Esophagus (tissue), 2 donors: ENCODE data around the gene ASCC3. TPM values are rescaled to one million over a fixed set of nuclear protein-coding genes. Genes with fewer than 3 reads are reported as not detected.
"Not testable (repeated sequence)": the region's sequence is repeated elsewhere in the genome, so short reads cannot be mapped to it uniquely, and the experiment has no call there.

Source experiments
- H3K27ac ChIP-seq, 2 donors: one replicate each; pipeline ENCODE4 v1.5.1; 2013; ENCODE audit warnings: low read depth in 2 of 2, mild to moderate bottlenecking in 2 of 2, inconsistent platforms in 1 of 2, low read length in 1 of 2, moderate library complexity in 1 of 2
- H3K27me3 ChIP-seq, 2 donors: one replicate each; pipeline ENCODE4 v1.6.1; 2013; ENCODE audit warnings: low read length in 2 of 2, control low read depth in 1 of 2, mild to moderate bottlenecking in 1 of 2; ENCODE audit not compliant: insufficient read depth in 2 of 2, control insufficient read depth in 1 of 2
- H3K36me3 ChIP-seq, 2 donors: one replicate each; pipeline ENCODE4 v1.6.1; 2013; ENCODE audit warnings: low read length in 1 of 2; ENCODE audit not compliant: control insufficient read depth in 2 of 2, insufficient read depth in 2 of 2
- H3K4me1 ChIP-seq, 2 donors: one replicate each; pipeline ENCODE4 v1.6.1; 2013; ENCODE audit warnings: low read length in 1 of 2; ENCODE audit not compliant: control insufficient read depth in 2 of 2, insufficient read depth in 2 of 2
- H3K4me3 ChIP-seq, 2 donors: one replicate each; pipeline ENCODE4 v1.5.1; 2013; ENCODE audit warnings: low read length in 2 of 2, mild to moderate bottlenecking in 2 of 2, low read depth in 1 of 2, moderate library complexity in 1 of 2
- H3K9me3 ChIP-seq, 2 donors: one replicate each; pipeline ENCODE4 v1.6.1; 2013; ENCODE audit warnings: mild to moderate bottlenecking in 2 of 2, low read depth in 1 of 2, low read length in 1 of 2, moderate library complexity in 1 of 2; ENCODE audit not compliant: control insufficient read depth in 2 of 2, insufficient read depth in 1 of 2
- WGBS, 2 donors: extraction: QIAGEN DNeasy Blood & Tissue Kit; methylation state at CpG; one replicate each; pipeline ENCODE4 v1.1.7; 2013; 5-methylcytosine and 5-hydroxymethylcytosine counted together
- polyA plus RNA-seq, 2 donors: library from polyadenylated mRNA; stranded (reverse); fragments of 200-250 nt; gene quantifications; one replicate each; pipeline ENCODE4 v1.2.3, GENCODE V29; 2013
- donor health status: healthy with polysubstance abuse.
- donor health status: Bipolar disorder and iron deficiency.

The ASCC3 gene
- polyA plus RNA-seq, 2 donors: 7.4 to 15.0 TPM

DNA sequence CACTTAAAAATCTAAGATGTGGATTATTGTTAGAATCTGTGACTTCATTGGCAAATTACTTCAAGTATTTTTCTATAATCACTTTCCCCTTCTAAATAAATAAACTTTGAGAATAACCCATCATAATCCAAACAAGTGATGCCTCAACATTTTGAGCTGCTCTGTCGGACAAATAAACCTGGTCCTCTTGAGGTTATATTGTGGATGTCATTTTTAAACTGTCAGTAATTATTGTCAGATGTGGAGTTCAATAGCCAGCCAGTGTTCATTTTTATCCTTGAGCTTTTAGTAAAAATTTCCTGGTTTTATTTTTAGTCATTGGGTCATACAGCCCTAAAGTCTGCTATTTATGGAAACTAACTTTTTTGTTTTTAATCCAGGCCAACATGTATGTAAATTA, 9.5 kb upstream of the ASCC3 start:
- H3K4me1 ChIP-seq, H3K27ac ChIP-seq, H3K9me3 ChIP-seq, H3K4me3 ChIP-seq, H3K27me3 ChIP-seq, H3K36me3 ChIP-seq: not testable (repeated sequence)
- 67 to 75% methylated on average over 1 of the region's 1 CpG for WGBS, 2 donors

DNA sequence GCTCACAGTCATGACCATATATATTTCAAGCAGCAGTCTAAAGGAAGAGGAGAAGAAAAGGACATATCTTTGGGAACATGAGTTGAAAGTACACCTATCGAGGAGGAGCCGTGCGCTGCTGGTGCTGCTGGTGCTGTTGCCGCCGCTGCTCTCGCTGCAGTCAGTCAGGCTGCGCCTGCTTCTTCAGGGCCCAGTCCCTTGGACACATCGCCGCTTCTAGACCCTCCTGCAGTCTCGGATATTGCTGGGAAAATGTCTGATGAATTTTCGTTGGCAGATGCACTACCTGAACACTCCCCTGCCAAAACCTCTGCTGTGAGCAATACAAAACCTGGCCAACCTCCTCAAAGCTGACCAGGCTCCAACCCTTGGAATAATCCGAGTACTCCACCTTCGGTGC, 8.2 kb upstream of the ASCC3 start:
- H3K4me3 ChIP-seq: no peak overlapping the region
- no peaks in the 10 kb centered on the region for H3K36me3 ChIP-seq
- no peak overlapping the region for H3K27ac ChIP-seq
- no peaks in the 10 kb centered on the region for H3K4me1 ChIP-seq
- no peaks in the 10 kb centered on the region for H3K9me3 ChIP-seq
- 97% methylated on average over 13 of the region's 13 CpGs for WGBS, 2 donors
- H3K27me3 ChIP-seq: no peaks in the 10 kb centered on the region

DNA sequence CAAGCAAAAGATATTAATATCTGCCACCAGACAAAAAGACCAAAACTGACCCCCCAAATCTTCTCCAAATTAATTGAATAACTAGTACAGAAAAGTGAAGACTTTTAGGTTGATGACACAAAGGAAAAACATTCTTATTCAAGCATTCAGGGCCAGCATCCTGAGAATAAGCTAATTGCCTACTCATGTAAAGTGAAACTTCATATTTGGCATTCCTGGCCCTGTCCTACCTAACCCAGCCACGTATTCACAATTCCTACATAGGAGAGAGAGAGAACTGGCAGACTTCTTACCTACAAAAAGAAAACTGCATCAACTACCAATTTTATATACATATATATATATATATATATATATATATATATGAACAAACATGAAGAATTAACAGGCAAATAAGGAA, 4.9 kb upstream of the ASCC3 start:
- no peak overlapping the region for H3K27ac ChIP-seq
- WGBS, 2 donors: 75 to 81% methylated on average over 1 of the region's 1 CpG
- no peaks in the 10 kb centered on the region for H3K36me3 ChIP-seq
- H3K9me3 ChIP-seq: no peaks in the 10 kb centered on the region
- no peaks in the 10 kb centered on the region for H3K4me1 ChIP-seq
- H3K4me3 ChIP-seq: no peak overlapping the region
- H3K27me3 ChIP-seq: no peaks in the 10 kb centered on the region

DNA sequence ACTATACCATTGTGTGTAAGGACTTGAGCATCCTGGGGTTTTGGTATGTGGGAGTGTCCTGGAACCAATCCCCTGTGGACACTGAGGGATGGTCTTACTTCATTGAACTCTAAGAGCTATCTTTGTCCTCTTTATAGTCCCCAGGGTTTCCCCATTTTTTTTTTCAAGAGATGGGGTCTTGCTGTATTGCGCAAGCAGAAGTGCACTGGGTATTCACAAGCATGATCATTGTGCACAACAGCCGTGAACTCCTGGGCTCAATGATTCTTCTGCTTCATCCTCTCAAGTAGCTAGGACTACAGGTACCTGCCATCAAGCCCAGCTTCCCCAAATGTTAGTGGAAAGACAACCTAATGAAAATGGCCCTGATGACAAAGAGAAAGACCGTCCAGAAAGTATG, 2.2 kb upstream of the ASCC3 start:
- Histone ChIP-seq H3K4me1 (no peaks in the 10 kb centered on the region), H3K9me3 (no peaks in the 10 kb centered on the region), H3K36me3 (no peaks in the 10 kb centered on the region), H3K27me3 (no peaks in the 10 kb centered on the region), H3K4me3 (no peak overlapping the region), H3K27ac (no peak overlapping the region)
- WGBS, 2 donors: 99% methylated on average over 3 of the region's 3 CpGs

DNA sequence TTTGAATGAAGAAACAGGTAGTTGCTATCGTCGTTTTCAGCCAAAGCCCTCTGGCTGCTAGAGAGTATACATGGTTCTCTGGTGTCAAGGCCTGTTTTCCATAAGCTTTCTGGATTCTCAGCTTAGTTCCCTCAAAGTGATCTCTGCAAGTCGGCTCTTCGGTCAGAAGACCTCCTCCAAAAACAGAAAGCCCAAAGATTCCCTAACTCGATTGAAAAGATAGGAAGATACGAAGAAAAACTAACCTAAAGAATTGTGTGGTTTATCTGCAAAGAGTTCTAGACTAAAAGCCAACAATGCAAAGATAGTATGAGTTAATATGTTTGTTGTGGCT, 545 bp upstream of the ASCC3 start:
- Histone ChIP-seq H3K4me1 (no peaks in the 10 kb centered on the region), H3K4me3 (peak overlapping the region; percentile 75 to 88), H3K9me3 (no peaks in the 10 kb centered on the region), H3K27ac (peak overlapping the region; percentile 92 to 97), H3K36me3 (no peaks in the 10 kb centered on the region), H3K27me3 (no peaks in the 10 kb centered on the region)
- WGBS, 2 donors: 7 to 8% methylated on average over 6 of the region's 6 CpGs

DNA sequence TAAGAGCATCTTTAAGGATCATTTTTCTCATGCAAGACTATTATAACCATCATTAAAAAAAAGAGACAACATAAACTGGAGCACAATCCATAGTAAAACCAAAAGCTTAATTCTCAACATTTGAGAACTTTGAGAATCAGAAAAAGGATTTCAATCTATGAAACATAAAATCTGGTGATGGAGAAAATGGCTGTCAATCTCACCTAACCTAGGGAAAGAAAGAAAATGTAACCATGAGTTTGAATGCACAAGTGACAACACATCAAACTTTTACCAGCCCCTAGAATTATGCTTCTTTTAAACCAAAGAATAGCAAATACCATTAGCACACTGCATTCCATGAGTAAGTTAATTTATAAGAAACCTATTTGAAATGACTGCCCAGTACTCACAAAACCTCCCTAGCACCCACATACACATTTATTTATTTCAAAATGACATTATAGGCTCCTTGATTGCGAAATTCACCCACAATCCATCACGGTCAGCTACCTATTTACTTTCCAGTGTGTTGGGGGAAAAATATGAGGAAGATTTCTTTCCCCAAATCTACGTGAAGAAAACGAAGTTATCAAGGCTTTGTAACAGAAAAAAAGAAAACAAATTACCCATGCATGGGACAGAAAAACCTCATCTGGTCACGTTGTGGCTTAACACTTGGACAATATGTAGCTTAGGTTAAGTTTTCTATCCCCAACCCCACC, 828 bp downstream of the ASCC3 start:
- H3K27ac ChIP-seq: peak overlapping the region; percentile 92 to 97
- no peaks in the 10 kb centered on the region for H3K27me3 ChIP-seq
- WGBS, 2 donors: 2 to 4% methylated on average over 5 of the region's 5 CpGs
- no peaks in the 10 kb centered on the region for H3K36me3 ChIP-seq
- no peaks in the 10 kb centered on the region for H3K4me1 ChIP-seq
- no peaks in the 10 kb centered on the region for H3K9me3 ChIP-seq
- H3K4me3 ChIP-seq: peak overlapping the region; percentile 75 to 88

DNA sequence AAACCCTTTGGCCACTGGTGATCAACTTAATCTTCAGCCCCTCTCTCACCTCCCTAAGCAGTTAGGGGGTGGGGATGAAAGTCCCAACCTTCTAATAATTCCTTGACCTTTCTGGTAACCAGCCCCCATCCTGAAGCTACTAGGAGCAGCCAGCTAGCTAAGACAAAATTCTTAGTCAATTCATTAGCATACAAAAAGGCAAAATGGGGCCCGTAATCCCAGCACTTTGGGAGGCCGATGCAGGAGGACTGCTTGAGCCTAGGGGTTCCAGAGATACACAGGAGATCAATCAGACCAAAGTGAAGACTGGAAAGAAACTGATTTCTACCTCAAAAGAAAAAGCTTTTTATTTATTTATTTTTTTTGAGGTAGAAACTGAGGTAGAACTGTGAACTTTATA, 1.8 kb downstream of the ASCC3 start:
- Histone ChIP-seq H3K4me3 (no peak overlapping the region), H3K36me3 (no peaks in the 10 kb centered on the region), H3K4me1 (no peaks in the 10 kb centered on the region), H3K27ac (no peak overlapping the region), H3K9me3 (no peaks in the 10 kb centered on the region), H3K27me3 (no peaks in the 10 kb centered on the region)
- 92% methylated on average over 2 of the region's 2 CpGs for WGBS, 2 donors

DNA sequence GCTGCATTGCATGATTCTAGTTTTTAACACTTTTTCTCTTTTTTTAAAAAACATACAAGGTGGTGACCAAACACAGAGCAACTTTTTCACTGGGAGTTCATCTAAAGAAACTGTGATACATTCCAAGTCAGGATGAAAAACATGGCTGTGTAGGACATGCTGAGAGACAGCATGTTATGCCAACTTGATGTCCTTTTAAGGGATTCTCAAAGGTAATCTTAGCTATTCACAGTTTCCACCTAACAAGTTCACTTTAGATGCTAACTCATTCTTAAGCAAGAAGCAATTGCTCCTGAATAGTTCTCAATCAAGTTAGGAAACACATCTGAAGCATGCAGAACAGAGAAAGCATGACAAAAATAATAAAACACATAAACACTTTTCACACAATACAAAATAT, 3.3 kb downstream of the ASCC3 start:
- H3K9me3 ChIP-seq: no peaks in the 10 kb centered on the region
- H3K27ac ChIP-seq: no peak overlapping the region
- H3K4me3 ChIP-seq: no peak overlapping the region
- H3K4me1 ChIP-seq: no peaks in the 10 kb centered on the region
- H3K27me3 ChIP-seq: no peaks in the 10 kb centered on the region
- H3K36me3 ChIP-seq: no peaks in the 10 kb centered on the region

DNA sequence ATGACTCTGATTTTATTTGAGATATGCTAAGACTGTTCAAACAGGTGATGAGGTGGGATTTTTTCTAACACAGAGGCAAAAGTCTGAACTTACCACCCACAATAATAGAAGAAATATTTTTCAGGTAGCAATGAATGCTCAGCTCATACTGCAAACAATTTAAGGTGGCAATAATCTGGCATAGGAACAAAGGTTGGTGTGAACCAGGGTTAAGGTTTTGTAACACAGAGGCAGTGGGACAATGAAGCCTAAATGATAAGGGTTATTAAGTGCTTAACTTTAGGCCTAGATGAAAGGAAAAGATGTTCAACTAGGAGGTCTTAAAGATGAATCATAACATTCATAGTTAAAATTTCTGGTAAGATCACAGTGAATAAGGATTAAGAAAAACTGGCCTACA, 4.9 kb downstream of the ASCC3 start:
- no peaks in the 10 kb centered on the region for H3K4me1 ChIP-seq
- no peaks in the 10 kb centered on the region for H3K9me3 ChIP-seq
- H3K27me3 ChIP-seq: no peaks in the 10 kb centered on the region
- no peaks in the 10 kb centered on the region for H3K36me3 ChIP-seq
- no peak overlapping the region for H3K27ac ChIP-seq
- H3K4me3 ChIP-seq: no peak overlapping the region

DNA sequence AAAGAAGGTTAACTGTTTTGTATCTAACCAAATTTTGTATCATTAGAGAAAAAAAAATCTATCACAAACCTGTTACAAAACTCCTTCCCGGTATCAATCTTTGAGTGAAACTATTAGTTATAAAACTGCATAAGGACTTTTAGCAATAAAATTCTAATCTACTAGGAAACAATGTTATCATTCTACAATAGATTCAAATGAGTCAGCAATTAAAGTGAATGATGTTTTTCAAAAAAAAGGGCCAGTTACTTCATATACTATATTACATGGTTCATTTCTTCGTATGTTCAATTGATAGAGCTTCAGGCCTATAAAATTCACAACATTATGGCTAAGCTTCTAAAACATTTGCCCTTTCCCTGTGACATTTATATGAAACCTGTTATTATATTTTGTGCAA, 15.6 kb downstream of the ASCC3 start:
- Histone ChIP-seq H3K4me1 (no peaks in the 10 kb centered on the region), H3K27ac (no peak overlapping the region), H3K9me3 (no peaks in the 10 kb centered on the region), H3K27me3 (no peaks in the 10 kb centered on the region), H3K4me3 (no peak overlapping the region), H3K36me3 (peaks cover 0 to 2% of the 10 kb centered on the region in 2 donors)
- 94 to 99% methylated on average over 2 of the region's 2 CpGs for WGBS, 2 donors
